Neutrophil (primary cell): ENCODE results near the gene VAMP2.
A peak's percentile ranks its signal among the peaks of the same experiment; 100 is the strongest.

Experiments used
- H3K27ac ChIP-seq: fragments of 200-600 bp; sonication (generic); 2 replicates; pipeline ENCODE4 v1.5.1; 2016; ENCODE audit warnings: mild to moderate bottlenecking, moderate library complexity
- H3K27me3 ChIP-seq: fragments of 200-600 bp; sonication (generic); 2 replicates; pipeline ENCODE4 v1.6.0; 2016; ENCODE audit warnings: mild to moderate bottlenecking
- H3K36me3 ChIP-seq: fragments of 200-600 bp; sonication (generic); 2 replicates; pipeline ENCODE4 v1.5.1; 2017
- H3K4me1 ChIP-seq, 2 experiments: fragments of 200-600 bp in 1 of 2; sonication (generic) in 1 of 2; 1 replicate in 1 of 2; 2 replicates in 1 of 2; pipeline versions ENCODE4 v1.5.1 to v1.6.1; 2013 to 2016; ENCODE audit warnings: low read depth in 1 of 2, low read length in 1 of 2, mild to moderate bottlenecking in 1 of 2, moderate library complexity in 1 of 2; ENCODE audit not compliant: control insufficient read depth in 1 of 2, insufficient read depth in 1 of 2
- H3K4me3 ChIP-seq, 2 experiments: fragments of 200-600 bp in 1 of 2; sonication (generic) in 1 of 2; 1 replicate in 1 of 2; 2 replicates in 1 of 2; pipeline ENCODE4 v1.5.1; 2013 to 2016; ENCODE audit warnings: low read depth in 1 of 2, low read length in 1 of 2, mild to moderate bottlenecking in 1 of 2, moderate library complexity in 1 of 2
- H3K9me3 ChIP-seq: fragments of 200-600 bp; sonication (generic); 2 replicates; pipeline ENCODE4 v1.5.1; 2016
- CTCF ChIP-seq: fragments of 200-600 bp; sonication (generic); IDR thresholded peaks from 2 replicates; pipeline ENCODE4 v1.5.1; 2016; ENCODE audit warnings: antibody characterized with exemption

Gene VAMP2

DNA sequence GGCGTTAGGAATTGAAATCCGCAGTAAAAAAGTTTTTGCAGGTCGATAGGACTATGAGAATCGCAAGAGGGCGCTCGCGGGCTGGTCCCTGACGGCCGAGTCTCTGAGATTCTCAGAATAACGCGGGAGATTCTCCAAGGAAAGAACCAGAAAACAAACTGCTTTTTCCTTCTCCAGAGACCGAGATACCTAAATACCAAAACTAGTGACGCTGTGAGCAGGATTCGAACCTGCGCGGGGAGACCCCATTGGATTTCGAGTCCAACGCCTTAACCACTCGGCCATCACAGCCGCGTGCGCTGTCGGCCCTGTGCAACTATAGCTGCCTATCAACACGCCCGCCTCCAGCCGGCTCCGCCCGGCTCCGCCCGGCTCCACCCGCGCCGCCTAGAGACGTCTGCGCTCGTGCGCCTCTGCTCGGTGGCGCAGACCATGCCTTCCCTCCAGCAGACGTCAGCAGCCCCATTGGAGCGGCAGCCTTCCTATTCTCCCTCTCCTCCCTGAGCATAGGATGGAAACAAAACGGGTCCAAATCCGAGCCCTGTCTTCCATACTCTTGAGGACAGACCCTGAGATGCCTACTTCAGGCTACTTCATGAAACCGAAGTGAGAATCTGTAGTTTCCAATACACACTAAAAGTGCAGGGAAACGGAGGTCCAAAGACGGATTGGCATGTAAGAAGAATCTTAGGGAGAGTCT is 23.9 kb downstream of the VAMP2 start:
- Histone ChIP-seq H3K27me3 (peaks cover 39% of the 10 kb centered on the region), H3K4me1 (peaks cover 25 to 29% of the 10 kb centered on the region in 2 experiments), H3K4me3 (peak overlapping the region; percentile 38 to 63), H3K9me3 (no peaks in the 10 kb centered on the region), H3K27ac (peak overlapping the region; percentile 53), H3K36me3 (no peaks in the 10 kb centered on the region)
- TF ChIP-seq CTCF, result peak; percentile 86

GRCh38 chr17:8138374-8138671 is 24.4 kb downstream of the VAMP2 start:
- peaks cover 25 to 29% of the 10 kb centered on the region in 2 experiments for H3K4me1 ChIP-seq
- peak overlapping the region; percentile 38 to 63 for H3K4me3 ChIP-seq
- H3K36me3 ChIP-seq, result no peaks in the 10 kb centered on the region
- no peaks in the 10 kb centered on the region for H3K9me3 ChIP-seq
- TF ChIP-seq CTCF, result no peak
- H3K27ac ChIP-seq, result peak overlapping the region; percentile 53
- H3K27me3 ChIP-seq, result peaks cover 40% of the 10 kb centered on the region

DNA sequence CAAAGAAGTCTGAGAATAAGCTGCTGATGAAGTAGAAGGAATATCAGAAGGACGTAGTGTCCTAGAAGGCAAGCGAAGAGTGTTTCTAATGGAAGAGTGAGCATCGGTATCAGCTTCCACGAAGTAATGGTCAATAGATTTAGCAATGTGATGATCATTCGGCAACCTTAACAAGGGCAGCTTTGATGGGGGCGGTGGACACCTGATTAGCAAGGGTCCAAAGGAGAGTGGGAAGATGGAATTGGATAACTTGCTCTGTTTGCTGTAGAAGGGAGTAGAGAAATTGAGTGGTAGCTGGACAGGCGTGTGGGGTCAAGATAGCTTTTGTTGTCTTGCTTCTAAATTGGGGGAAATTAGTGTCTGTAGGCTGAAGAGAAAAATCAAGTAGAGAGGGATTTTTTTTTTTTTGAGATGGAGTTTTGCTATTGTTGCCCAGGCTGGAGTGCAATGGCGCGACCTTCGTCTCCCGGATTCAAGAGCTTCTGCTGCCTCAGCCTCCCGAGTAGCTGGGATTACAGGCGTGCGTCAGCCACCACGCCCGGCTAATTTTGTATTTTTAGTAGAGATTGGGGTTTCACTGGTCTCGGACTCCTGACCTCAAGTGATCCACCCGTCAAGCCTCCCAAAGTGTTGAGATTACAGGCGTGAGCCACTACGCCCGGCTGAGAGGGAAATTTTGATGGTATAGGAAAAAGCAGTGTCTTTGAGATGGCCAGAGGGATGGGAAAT is 24.9 kb downstream of the VAMP2 start:
- TF ChIP-seq CTCF, result no peak
- H3K36me3 ChIP-seq, result no peaks in the 10 kb centered on the region
- no peak overlapping the region for H3K27ac ChIP-seq
- peaks cover 43% of the 10 kb centered on the region for H3K27me3 ChIP-seq
- H3K9me3 ChIP-seq, result no peaks in the 10 kb centered on the region
- peak overlapping the region in 1 of 2 experiments; percentile 38 for H3K4me3 ChIP-seq
- peaks cover 25 to 29% of the 10 kb centered on the region in 2 experiments for H3K4me1 ChIP-seq

- no peak overlapping the region for H3K27ac ChIP-seq
- H3K4me3 ChIP-seq, result no peak overlapping the region
- H3K4me1 ChIP-seq, result peaks cover 14 to 16% of the 10 kb centered on the region in 2 experiments
- no peak for TF ChIP-seq CTCF
- peaks cover 76% of the 10 kb centered on the region for H3K27me3 ChIP-seq
- no peaks in the 10 kb centered on the region for H3K36me3 ChIP-seq
- H3K9me3 ChIP-seq, result no peaks in the 10 kb centered on the region
Observed at GRCh38 chr17:8133941-8134340, 28.8 kb downstream of the VAMP2 start.

GRCh38 chr17:8133399-8133798 is 29.3 kb downstream of the VAMP2 start:
- no peaks in the 10 kb centered on the region for H3K9me3 ChIP-seq
- no peak overlapping the region for H3K27ac ChIP-seq
- H3K4me1 ChIP-seq, result peaks cover 8 to 11% of the 10 kb centered on the region in 2 experiments
- no peak overlapping the region for H3K4me3 ChIP-seq
- H3K36me3 ChIP-seq, result no peaks in the 10 kb centered on the region
- no peak for TF ChIP-seq CTCF
- H3K27me3 ChIP-seq, result peaks cover 82% of the 10 kb centered on the region
